GM18507 (cell line): ENCODE measurements around the gene CRISP3.
"Not testable (repeated sequence)": the region's sequence is repeated elsewhere in the genome, so short reads cannot be mapped to it uniquely, and the experiment has no call there.

ENCODE experiments used
- DNase-seq: peaks from one replicate; pipeline ENCODE4 v3.0.0; 2011; ENCODE audit warnings: low read depth; ENCODE audit not compliant: insufficient read length; ENCODE audit errors: extremely low spot score
- FAIRE-seq: peaks from 2 replicates; lab custom pipeline; 2011; peaks lifted over from hg19 to GRCh38; lab: Jason Lieb, UNC

The CRISP3 gene

GRCh38 chr6:49744259-49744658 is at the start of gene CRISP3:
TSS of gene CRISP3 (minus strand) at chr6:49744388. CDS start at chr6:49744367, 21 bp downstream.
- no peak for DNase-seq
- FAIRE-seq: no peak

GRCh38 chr6:49790341-49790740 is 46.2 kb upstream of the CRISP3 start:
- DNase-seq: no peak
- FAIRE-seq: no peak

- no peak for DNase-seq
- no peak for FAIRE-seq
Measured at GRCh38 chr6:49787176-49787575, 43.0 kb upstream of the CRISP3 start, which contains the start of gene PGK2. TSS of gene PGK2 (minus strand) at chr6:49787285. CDS start at chr6:49787187, 98 bp downstream.

- DNase-seq (no peak), FAIRE-seq (no peak)
Measured at GRCh38 chr6:49784272-49784671, 40.1 kb upstream of the CRISP3 start.

- FAIRE-seq: no peak
- no peak for DNase-seq
Measured at GRCh38 chr6:49782725-49783124, 38.5 kb upstream of the CRISP3 start.

- no peak for FAIRE-seq
- DNase-seq: no peak
Measured at GRCh38 chr6:49782293-49782692, 38.1 kb upstream of the CRISP3 start.

GRCh38 chr6:49776444-49776843 is 32.3 kb upstream of the CRISP3 start:
- FAIRE-seq: no peak
- DNase-seq: no peak

GRCh38 chr6:49775043-49775442 is 30.9 kb upstream of the CRISP3 start:
- FAIRE-seq (no peak), DNase-seq (no peak)

GRCh38 chr6:49772285-49772684 is 28.1 kb upstream of the CRISP3 start:
- FAIRE-seq: no peak
- DNase-seq: no peak

GRCh38 chr6:49766762-49767161 is 22.6 kb upstream of the CRISP3 start:
- DNase-seq (no peak), FAIRE-seq (no peak)

GRCh38 chr6:49764571-49765236 is 20.5 kb upstream of the CRISP3 start:
- DNase-seq: no peak
- no peak for FAIRE-seq

GRCh38 chr6:49743429-49743828 is 759 bp downstream of the CRISP3 start:
- DNase-seq (no peak), FAIRE-seq (no peak)

- DNase-seq: no peak
- no peak for FAIRE-seq
Measured at GRCh38 chr6:49739423-49739822, 4.8 kb downstream of the CRISP3 start.

GRCh38 chr6:49736017-49736508 is 8.1 kb downstream of the CRISP3 start:
- DNase-seq (no peak), FAIRE-seq (no peak)

GRCh38 chr6:49733680-49734079 is 10.5 kb downstream of the CRISP3 start:
- DNase-seq (no peak), FAIRE-seq (no peak)

GRCh38 chr6:49732781-49733180 is 11.4 kb downstream of the CRISP3 start:
- FAIRE-seq (no peak), DNase-seq (no peak)

- FAIRE-seq (no peak), DNase-seq (no peak)
Measured at GRCh38 chr6:49730251-49730650, 13.9 kb downstream of the CRISP3 start.

GRCh38 chr6:49723917-49724316 is 20.3 kb downstream of the CRISP3 start:
- not testable (repeated sequence) for FAIRE-seq

GRCh38 chr6:49721297-49721696 is 22.9 kb downstream of the CRISP3 start:
- DNase-seq: no peak
- no peak for FAIRE-seq

More at GRCh38 chr6:49723917-49724316, 20.3 kb downstream of the CRISP3 start:
- not testable (repeated sequence) for DNase-seq

- FAIRE-seq (no peak), DNase-seq (no peak)
Measured at GRCh38 chr6:49720372-49720771, 23.8 kb downstream of the CRISP3 start.

GRCh38 chr6:49713346-49713745 is 30.8 kb downstream of the CRISP3 start, which contains the start of gene CRISP2:
TSS of gene CRISP2 (minus strand) at chr6:49713543. CDS start at chr6:49709196, 4,347 bp downstream.
- no peak for DNase-seq
- FAIRE-seq: no peak
